ENCODE measurements around the gene KCNQ1. TPM values are rescaled to one million over a fixed set of nuclear protein-coding genes. Genes with fewer than 3 reads are reported as not detected.

KCNQ1 gene
- total RNA-seq, 4 donors from 2014 or later, result 2.6 to 12.7 (median 4.9) TPM

DNA sequence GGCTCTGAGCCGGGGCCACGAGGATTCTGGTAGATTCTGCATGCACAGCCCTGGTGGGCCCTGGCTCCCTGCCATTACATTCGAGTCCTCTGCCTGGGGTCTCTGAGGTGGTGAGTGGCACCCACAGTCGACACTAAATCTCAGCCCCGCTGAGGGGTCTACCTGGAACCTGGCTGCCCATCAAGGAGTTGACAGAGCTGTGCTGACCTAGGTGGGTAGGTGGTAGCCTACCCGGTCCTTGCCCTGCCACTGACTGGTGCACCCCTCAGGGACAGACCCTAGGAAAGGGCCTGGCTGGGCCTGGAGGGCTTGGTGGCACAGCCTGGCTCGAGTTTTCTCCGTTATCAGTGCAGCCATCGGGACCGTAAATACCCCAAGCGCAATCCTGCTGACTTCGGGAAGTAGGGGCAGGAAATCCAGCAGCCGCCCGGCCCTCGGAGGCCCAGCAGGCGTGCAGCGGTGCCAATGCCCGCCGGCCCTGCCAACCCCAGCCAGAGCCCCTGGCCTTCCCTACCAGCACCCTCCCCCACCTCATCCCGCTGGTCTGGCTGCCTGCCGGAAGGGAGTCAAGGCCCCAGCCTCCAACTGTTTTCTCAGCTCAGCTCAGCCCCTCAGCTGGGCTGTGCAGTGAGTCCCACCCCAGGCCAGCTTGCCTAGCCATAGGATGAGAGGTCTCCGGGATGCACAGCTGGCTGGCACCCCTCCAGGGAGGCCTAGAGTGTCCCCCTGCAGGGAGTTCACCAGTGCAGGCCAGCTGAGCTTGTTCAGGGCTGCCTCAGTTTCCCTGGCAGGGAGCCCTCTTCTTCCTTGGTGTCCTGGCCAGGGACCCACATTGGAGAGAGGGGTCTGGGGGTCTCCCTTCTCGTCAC lies 335.4 kb downstream of the KCNQ1 start:
- peak overlapping the region in 3 of 4 donors; percentile 86 to 90 (median 89) for H3K27ac ChIP-seq
- H3K27me3 ChIP-seq, result no peaks in the 10 kb centered on the region
- H3K4me1 ChIP-seq, result peaks cover 0 to 52% (median 30%) of the 10 kb centered on the region in 3 donors
- H3K9me3 ChIP-seq, result no peaks in the 10 kb centered on the region
- no CpG with 5 or more reads among the region's 23 CpGs for WGBS, 2 donors (ENCODE audit: low coverage in 1 of 2)
- ATAC-seq, result no peak
- H3K36me3 ChIP-seq, result no peaks in the 10 kb centered on the region
- TF ChIP-seq, protein P1, sequence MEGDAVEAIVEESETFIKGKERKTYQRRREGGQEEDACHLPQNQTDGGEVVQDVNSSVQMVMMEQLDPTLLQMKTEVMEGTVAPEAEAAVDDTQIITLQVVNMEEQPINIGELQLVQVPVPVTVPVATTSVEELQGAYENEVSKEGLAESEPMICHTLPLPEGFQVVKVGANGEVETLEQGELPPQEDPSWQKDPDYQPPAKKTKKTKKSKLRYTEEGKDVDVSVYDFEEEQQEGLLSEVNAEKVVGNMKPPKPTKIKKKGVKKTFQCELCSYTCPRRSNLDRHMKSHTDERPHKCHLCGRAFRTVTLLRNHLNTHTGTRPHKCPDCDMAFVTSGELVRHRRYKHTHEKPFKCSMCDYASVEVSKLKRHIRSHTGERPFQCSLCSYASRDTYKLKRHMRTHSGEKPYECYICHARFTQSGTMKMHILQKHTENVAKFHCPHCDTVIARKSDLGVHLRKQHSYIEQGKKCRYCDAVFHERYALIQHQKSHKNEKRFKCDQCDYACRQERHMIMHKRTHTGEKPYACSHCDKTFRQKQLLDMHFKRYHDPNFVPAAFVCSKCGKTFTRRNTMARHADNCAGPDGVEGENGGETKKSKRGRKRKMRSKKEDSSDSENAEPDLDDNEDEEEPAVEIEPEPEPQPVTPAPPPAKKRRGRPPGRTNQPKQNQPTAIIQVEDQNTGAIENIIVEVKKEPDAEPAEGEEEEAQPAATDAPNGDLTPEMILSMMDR (IDR thresholded peaks at IDR 0.05), result no peak
- TF ChIP-seq POLR2A (IDR thresholded peaks at IDR 0.05), result no peak
- TF ChIP-seq EP300 (IDR thresholded peaks at IDR 0.05), result no peak
- TF ChIP-seq POLR2AphosphoS5 (IDR thresholded peaks at IDR 0.05), result no peak
- no peak overlapping the region for H3K4me3 ChIP-seq

DNA sequence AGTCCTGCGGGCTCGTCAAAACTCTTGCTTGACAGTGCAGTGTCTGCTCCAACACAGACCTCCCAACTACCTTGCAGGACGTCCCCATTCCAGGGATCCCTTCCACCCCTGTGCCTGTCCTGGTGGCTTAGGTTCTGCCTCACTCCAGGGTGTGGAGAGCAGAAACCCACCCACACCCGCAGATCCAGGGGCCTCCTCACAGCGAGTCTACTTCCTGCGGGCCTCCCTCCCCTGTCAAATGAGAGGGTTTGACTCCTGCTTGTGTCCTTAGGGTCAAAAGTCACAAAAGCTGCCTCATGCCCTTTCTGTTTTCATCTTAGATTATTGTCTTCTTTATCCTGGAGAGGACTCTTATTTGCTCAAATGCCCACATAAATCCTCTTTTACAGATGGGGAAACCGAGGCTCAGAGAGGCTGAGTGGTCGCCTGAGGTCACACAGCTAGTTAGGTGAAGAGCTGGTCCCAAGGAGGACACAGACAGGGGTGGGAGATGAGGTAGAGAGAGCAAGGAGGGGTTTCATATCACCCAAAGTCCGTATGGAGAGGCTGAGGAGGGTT lies 336.1 kb downstream of the KCNQ1 start:
- no peaks in the 10 kb centered on the region for H3K36me3 ChIP-seq
- TF ChIP-seq POLR2AphosphoS5 (IDR thresholded peaks at IDR 0.05) (no peak), POLR2A (IDR thresholded peaks at IDR 0.05) (no peak), EP300 (IDR thresholded peaks at IDR 0.05) (no peak)
- no peaks in the 10 kb centered on the region for H3K27me3 ChIP-seq
- ATAC-seq, result no peak
- no peaks in the 10 kb centered on the region for H3K9me3 ChIP-seq
- WGBS, 2 donors (ENCODE audit: low coverage in 1 of 2), result 51 to 100% methylated on average over 1 to 7 of the region's 9 CpGs
- H3K4me1 ChIP-seq, result peaks cover 0 to 52% (median 30%) of the 10 kb centered on the region in 3 donors
- H3K4me3 ChIP-seq, result no peak overlapping the region
- peak overlapping the region in 3 of 4 donors; percentile 86 to 90 (median 89) for H3K27ac ChIP-seq

DNA sequence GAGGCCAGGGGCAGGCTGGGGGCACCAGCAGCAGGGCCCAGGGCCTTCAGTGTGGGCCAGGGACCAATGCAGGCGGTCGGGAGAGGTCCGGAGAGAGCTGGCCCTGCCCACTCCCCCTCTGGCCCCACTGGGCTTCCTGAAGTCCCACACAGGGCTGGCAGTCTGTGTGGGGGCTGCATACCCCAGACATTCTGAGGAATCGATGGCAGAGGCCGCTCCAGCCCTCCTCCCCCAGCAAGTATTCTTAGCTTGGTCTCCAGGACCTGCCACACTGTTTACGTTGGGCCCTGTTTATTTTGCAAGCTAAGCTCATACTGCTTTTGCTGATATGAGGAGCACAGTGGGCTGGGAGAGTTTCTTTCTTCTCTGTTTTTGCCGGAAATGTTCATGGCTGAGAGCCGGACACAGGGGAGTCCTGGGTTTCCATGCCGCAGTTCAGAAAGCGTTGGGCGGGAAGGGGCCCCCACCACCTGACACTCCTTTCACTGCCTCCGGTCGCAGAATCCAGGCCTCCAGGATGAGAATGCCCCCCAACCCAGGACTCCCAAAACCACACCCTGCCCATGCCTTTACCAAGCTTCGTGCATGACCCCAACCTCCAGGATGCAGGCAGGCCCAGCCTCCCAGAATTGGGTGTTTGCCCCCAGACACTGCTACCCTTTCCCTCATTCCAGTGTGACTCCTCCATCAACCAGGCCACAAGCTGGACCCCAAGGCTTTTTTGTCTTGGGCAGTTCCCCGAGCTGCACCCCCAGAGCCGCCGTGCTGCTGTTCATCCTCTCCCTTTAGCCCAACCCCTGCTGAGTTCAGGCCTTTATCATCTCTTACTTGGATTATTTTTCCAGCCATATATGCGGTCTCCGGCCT lies 336.8 kb downstream of the KCNQ1 start:
- 73% methylated on average over 11 of the region's 19 CpGs; no CpG with 5 or more reads in 1 of the 2 donors for WGBS, 2 donors (ENCODE audit: low coverage in 1 of 2)
- TF ChIP-seq EP300 (IDR thresholded peaks at IDR 0.05), result no peak
- TF ChIP-seq, protein P1 (IDR thresholded peaks at IDR 0.05), result no peak
- no peak for TF ChIP-seq POLR2A (IDR thresholded peaks at IDR 0.05)
- Histone ChIP-seq H3K36me3 (no peaks in the 10 kb centered on the region), H3K4me1 (peaks cover 0 to 52% (median 30%) of the 10 kb centered on the region in 3 donors), H3K27ac (peak overlapping the region in 3 of 4 donors; percentile 86 to 90 (median 89)), H3K9me3 (no peaks in the 10 kb centered on the region), H3K4me3 (no peak overlapping the region), H3K27me3 (no peaks in the 10 kb centered on the region)
- ATAC-seq, result no peak

DNA sequence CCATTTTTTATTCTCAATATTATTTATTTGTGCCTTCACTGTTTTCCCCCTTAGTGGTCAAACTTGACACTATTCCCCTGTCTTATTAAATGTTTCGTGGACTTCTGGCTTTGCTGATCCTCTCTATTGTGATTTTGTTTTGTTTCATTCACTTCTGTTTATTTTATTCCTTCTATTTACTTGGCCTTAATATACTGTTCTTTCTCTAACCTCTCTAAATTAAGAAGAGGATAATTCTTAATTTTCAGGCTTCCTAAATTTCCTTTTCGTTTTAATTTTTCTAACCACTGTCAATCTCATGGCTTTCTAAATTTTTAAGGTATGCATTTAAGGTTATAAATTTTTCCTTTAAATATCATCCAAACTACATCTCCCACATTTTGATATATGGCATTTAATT lies 338.0 kb downstream of the KCNQ1 start:
- Histone ChIP-seq H3K36me3 (no peaks in the 10 kb centered on the region), H3K4me1 (peaks cover 0 to 43% (median 26%) of the 10 kb centered on the region in 3 donors), H3K27me3 (no peaks in the 10 kb centered on the region), H3K4me3 (no peak overlapping the region), H3K27ac (no peak overlapping the region), H3K9me3 (no peaks in the 10 kb centered on the region)
- TF ChIP-seq POLR2A (IDR thresholded peaks at IDR 0.05), result no peak
- TF ChIP-seq POLR2AphosphoS5 (IDR thresholded peaks at IDR 0.05), result no peak
- TF ChIP-seq, protein P1 (IDR thresholded peaks at IDR 0.05), result no peak
- TF ChIP-seq EP300 (IDR thresholded peaks at IDR 0.05), result no peak
- ATAC-seq, result no peak
- WGBS, 2 donors (ENCODE audit: low coverage in 1 of 2), result 63 to 86% methylated on average over 2 of the region's 2 CpGs

DNA sequence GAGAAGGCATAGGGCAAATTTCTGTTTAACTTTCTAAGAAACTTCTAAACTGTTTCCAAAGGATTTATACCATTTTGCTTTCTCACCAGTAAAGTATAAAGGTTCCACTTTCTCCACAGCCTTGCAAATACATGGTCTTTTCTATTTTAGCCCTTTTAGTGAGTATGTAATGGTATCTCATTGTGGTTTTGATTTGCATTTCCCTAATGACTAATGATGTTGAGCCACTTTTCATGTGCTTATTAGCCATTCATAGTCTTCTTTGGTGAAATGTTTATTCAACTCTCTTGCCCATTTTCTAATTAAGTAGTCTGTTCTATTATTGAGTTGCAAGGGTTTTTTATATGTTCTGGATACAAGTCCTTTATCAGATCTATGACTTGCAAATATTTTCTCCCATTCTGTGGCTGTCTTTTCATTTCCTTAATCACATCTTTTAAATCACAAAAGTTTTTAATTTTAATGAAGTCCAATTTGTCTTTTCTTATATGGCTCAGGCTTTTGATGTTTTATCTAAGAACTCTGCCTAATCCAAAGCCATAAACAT lies 338.8 kb downstream of the KCNQ1 start:
- Histone ChIP-seq H3K4me3 (no peak overlapping the region), H3K27ac (no peak overlapping the region), H3K9me3 (no peaks in the 10 kb centered on the region), H3K4me1 (peaks cover 0 to 40% (median 19%) of the 10 kb centered on the region in 3 donors), H3K36me3 (no peaks in the 10 kb centered on the region), H3K27me3 (no peaks in the 10 kb centered on the region)
- TF ChIP-seq EP300 (IDR thresholded peaks at IDR 0.05) (no peak), POLR2AphosphoS5 (IDR thresholded peaks at IDR 0.05) (no peak), POLR2A (IDR thresholded peaks at IDR 0.05) (no peak)
- TF ChIP-seq, protein P1 (IDR thresholded peaks at IDR 0.05), result no peak
- ATAC-seq, result no peak

Measured in gastroesophageal sphincter (tissue), 4 donors.